Spleen (tissue), 7 donors: ENCODE measurements around the gene TMEM40.

Experiments used
- POLR2A ChIP-seq, 3 donors: fragments of 450-650 bp; IDR thresholded peaks; one replicate each; pipeline ENCODE4 v1.5.1; 2017; ENCODE audit warnings: antibody characterized with exemption in 3 of 3, mild to moderate bottlenecking in 1 of 3
- TF ChIP-seq, protein P1 (sequence below), 11 experiments: fragments of 200-600 bp in 7 of 11; fragments of 450-650 bp in 4 of 11; sonication (generic) in 4 of 11; IDR thresholded peaks in 8 of 11; conservative IDR thresholded peaks in 3 of 11; 1 replicate in 7 of 11; 2 replicates in 4 of 11; pipeline versions ENCODE4 v1.4.0 to v1.8.0; 2016 to 2021; ENCODE audit warnings: antibody characterized with exemption in 11 of 11, inconsistent platforms in 4 of 11, mild to moderate bottlenecking in 1 of 11
- donor health status: DM: no; HTN: no; CAD: no; lungs with moderate emphysema.
- donor health status: DM: no; HTN: no; CAD: no.
- donor health status: DM: no; HTN: no; CAD: no.

DNA sequence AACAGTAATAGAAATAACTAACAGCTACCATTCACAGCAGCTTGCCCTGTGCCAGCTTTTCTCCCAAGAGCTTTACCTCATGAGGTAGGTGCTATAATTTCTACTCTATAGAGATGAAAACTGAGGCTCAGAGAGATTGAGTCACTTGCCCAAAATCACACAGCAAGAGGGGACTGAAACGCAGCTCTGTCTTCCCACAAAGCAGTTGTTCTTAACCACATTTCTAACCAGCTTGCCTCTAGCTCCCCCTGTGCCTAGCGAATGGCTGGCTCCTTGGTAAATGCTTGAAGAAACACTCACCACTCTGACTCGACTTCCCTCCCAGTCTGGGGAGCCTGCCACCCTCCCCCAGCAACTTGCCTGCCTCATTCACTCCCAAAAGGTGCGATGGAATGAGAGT, 15.6 kb upstream of the TMEM40 start:
- TF ChIP-seq, protein P1, sequence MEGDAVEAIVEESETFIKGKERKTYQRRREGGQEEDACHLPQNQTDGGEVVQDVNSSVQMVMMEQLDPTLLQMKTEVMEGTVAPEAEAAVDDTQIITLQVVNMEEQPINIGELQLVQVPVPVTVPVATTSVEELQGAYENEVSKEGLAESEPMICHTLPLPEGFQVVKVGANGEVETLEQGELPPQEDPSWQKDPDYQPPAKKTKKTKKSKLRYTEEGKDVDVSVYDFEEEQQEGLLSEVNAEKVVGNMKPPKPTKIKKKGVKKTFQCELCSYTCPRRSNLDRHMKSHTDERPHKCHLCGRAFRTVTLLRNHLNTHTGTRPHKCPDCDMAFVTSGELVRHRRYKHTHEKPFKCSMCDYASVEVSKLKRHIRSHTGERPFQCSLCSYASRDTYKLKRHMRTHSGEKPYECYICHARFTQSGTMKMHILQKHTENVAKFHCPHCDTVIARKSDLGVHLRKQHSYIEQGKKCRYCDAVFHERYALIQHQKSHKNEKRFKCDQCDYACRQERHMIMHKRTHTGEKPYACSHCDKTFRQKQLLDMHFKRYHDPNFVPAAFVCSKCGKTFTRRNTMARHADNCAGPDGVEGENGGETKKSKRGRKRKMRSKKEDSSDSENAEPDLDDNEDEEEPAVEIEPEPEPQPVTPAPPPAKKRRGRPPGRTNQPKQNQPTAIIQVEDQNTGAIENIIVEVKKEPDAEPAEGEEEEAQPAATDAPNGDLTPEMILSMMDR (IDR thresholded peaks at IDR 0.05 in 8 of 11, conservative IDR thresholded peaks at IDR 0.05 in 3 of 11): no peak
- TF ChIP-seq POLR2A (IDR thresholded peaks at IDR 0.05): no peak
